ENCODE measurements around the gene HTT-AS. TPM values are rescaled to one million over a fixed set of nuclear protein-coding genes. Genes with fewer than 3 reads are reported as not detected.
"Not testable (repeated sequence)": the region's sequence is repeated elsewhere in the genome, so short reads cannot be mapped to it uniquely, and the experiment has no call there.

The HTT-AS gene
- total RNA-seq, 1 donor from 2014 or later = not detected

DNA sequence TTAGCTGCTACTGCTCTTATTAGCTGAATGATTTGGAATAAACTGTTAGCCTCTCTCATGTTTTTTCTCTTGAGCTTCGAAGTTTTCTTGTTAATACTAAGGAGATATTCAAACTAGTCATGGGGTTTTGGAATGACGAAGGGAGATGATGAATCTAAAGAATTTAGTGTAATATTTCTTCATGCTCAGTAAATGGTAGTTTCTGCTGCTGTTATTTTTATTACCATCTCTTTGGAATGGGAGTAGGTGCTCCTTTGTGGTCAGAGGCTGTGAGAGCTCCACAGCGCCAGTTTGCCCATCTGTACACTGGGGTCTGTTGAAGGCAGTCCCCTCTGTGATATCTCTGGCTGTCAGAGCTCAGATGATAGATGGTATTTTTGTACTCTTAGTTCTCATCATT lies 33.9 kb upstream of the HTT-AS start:
- H3K4me3 Mint-ChIP-seq = no peak overlapping the region
- DNase-seq = no peak
- intact Hi-C loops (cut with micrococcal nuclease) = loop anchor here (5.0 to 10.0 kb wide), 2 partner anchors 94 to 187 kb away; partner anchors contain the start of gene RGS12
- H3K27me3 Mint-ChIP-seq = no peaks in the 10 kb centered on the region
- H3K4me1 Mint-ChIP-seq = peaks cover 13% of the 10 kb centered on the region
- no peaks in the 10 kb centered on the region for H3K9me3 Mint-ChIP-seq
- H3K36me3 Mint-ChIP-seq (ENCODE audit: low read depth) = peaks cover 41% of the 10 kb centered on the region
- no peak overlapping the region for H3K27ac Mint-ChIP-seq

DNA sequence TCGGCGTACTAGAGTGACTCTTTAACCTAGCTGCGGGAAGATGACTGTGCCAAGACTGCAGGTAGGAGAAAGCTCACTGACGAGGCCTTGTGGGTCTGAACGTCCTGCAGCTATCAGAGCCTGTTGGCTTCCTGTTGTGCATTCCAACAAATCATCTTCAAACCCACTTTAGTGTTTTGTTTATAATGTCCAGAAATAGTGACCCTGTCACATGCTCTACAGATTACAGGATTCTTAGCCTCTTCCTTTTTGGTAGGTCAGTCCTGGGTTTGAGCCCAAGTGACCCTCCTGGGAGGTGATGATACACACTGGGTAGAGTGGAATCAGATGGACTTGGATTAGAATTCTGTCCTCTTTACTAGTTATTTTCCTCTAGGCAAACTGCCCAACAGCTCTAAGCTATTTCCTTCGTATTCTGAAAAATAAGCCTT lies 33.4 kb upstream of the HTT-AS start:
- intact Hi-C loops (cut with micrococcal nuclease) = loop anchor here (2.0 to 10.0 kb wide), 3 partner anchors 95 to 373 kb away; partner anchors contain the start of gene RGS12
- Mint-ChIP-seq H3K27me3 (no peaks in the 10 kb centered on the region), H3K27ac (no peak overlapping the region), H3K9me3 (no peaks in the 10 kb centered on the region), H3K4me3 (no peak overlapping the region), H3K4me1 (peaks cover 13% of the 10 kb centered on the region), H3K36me3 (ENCODE audit: low read depth) (peaks cover 42% of the 10 kb centered on the region)
- no peak for DNase-seq

DNA sequence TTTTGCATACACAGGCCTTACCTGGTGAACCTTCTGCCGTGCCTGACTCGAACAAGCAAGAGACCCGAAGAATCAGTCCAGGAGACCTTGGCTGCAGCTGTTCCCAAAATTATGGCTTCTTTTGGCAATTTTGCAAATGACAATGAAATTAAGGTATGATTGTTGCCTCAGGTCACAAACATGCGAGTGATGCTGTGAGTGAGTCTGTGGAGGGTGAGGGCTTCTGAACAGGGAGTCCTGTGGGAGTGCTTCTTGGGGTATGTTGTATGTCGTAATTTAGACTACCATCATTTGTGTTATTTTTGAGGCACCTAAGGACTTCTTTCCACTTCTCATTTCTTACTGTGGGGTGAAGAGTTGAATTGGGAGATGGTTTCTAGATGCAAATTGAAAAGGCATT lies 32.9 kb upstream of the HTT-AS start:
- peaks cover 41% of the 10 kb centered on the region for H3K36me3 Mint-ChIP-seq (ENCODE audit: low read depth)
- intact Hi-C loops (cut with micrococcal nuclease) = loop anchor here (2.0 to 10.0 kb wide), 3 partner anchors 95 to 374 kb away; partner anchors contain the start of gene RGS12
- peaks cover 13% of the 10 kb centered on the region for H3K4me1 Mint-ChIP-seq
- H3K27ac Mint-ChIP-seq = no peak overlapping the region
- no peak for DNase-seq
- no peaks in the 10 kb centered on the region for H3K9me3 Mint-ChIP-seq
- no peaks in the 10 kb centered on the region for H3K27me3 Mint-ChIP-seq
- no peak overlapping the region for H3K4me3 Mint-ChIP-seq

DNA sequence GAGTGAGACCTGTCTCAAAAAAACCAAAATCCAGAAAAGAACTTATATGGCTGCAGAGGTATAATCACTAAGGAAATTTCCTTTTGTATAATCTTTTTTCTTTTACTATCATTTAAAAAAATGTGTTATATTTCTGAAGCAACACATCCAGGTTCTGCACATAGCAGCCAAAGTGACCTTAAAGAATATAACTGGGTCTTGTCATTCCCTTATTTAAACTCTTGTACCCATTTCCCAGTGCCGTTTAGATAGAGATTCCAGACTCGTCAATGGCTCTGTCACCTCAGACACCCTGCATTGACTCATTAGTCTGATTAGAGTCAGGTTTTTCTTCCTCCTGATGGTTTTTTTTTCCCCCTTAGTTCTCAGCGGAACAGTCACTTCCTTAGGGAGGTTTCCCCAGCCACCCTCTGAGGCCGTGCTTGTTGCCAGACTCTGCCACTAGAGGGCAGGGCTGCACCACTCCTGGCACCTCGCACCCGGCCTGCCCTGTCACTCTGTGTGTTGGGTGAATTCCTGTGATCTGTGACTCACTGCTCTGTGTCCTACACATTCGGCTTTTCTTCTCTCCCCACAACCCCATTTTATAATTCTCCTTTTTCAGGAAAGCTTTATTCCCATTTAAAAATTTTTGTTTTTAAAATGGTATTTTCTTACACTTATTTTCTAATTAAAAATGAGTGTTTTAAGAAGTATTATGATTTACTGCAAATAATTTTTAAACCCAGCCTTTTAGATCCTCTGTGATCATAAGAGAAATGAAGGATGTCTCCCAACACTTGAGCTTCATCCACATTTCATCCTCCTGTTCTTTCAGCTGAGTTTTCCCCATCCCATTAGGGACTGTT lies 32.2 kb upstream of the HTT-AS start:
- DNase-seq = peak; percentile 96
- peak overlapping the region; percentile 7 for H3K27ac Mint-ChIP-seq
- peaks cover 13% of the 10 kb centered on the region for H3K4me1 Mint-ChIP-seq
- H3K9me3 Mint-ChIP-seq = no peaks in the 10 kb centered on the region
- peaks cover 43% of the 10 kb centered on the region for H3K36me3 Mint-ChIP-seq (ENCODE audit: low read depth)
- no peaks in the 10 kb centered on the region for H3K27me3 Mint-ChIP-seq
- intact Hi-C loops (cut with micrococcal nuclease) = loop anchor here (1.0 to 10.0 kb wide), 9 partner anchors 16 to 374 kb away; partner anchors contain the start of genes HTT, HTT-AS and RGS12
- H3K4me3 Mint-ChIP-seq = no peak overlapping the region

DNA sequence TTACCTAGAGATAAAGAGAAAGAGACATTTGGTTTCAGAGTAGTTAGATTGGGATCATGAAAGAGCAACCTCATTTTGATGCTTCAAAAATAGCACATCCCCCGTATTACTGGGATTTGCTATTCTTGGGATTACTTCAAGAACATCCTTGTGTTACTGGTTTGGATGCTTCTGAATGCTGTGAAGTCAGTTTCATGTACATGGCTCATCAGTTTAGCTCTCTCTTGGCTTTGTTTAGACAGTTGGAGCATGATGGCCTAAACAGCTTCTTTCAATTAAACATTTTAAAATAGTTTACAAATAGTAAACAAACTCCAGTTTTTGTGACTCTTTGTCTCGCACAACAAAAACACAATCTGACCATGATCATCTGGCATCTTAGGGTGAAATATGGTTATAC lies 24.0 kb upstream of the HTT-AS start:
- intact Hi-C loops (cut with micrococcal nuclease) = no loop called here
- Mint-ChIP-seq H3K36me3 (ENCODE audit: low read depth) (peaks cover 53% of the 10 kb centered on the region), H3K27me3 (no peaks in the 10 kb centered on the region)

DNA sequence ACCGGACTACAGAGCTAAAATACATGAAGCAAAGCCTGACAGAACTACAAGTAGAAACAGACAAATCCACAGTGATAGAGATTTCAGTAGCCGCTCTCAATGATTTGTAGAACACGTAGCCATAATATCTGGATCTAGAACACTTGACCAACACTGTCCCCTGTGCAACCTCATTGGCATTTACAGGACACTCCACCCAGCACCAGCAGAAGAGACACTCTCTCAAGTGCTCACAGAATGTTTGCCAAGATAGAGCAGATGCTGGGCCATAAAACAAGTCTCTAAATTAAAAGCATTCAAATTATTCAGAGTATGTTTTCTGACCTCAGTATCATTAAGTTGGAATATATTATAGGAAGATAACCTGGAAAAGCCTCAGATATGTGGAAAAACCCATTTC lies 21.9 kb upstream of the HTT-AS start:
- DNase-seq = no peak
- Mint-ChIP-seq H3K9me3 (no peaks in the 10 kb centered on the region), H3K27ac (no peak overlapping the region), H3K4me1 (peaks cover 8% of the 10 kb centered on the region), H3K27me3 (no peaks in the 10 kb centered on the region), H3K36me3 (ENCODE audit: low read depth) (peaks cover 43% of the 10 kb centered on the region), H3K4me3 (no peak overlapping the region)
- intact Hi-C loops (cut with micrococcal nuclease) = no loop called here

More for the DNA sequence above, 24.0 kb upstream of the HTT-AS start:
- Mint-ChIP-seq H3K4me3 (no peak overlapping the region), H3K9me3 (no peaks in the 10 kb centered on the region), H3K4me1 (peaks cover 5% of the 10 kb centered on the region), H3K27ac (no peak overlapping the region)
- no peak for DNase-seq

DNA sequence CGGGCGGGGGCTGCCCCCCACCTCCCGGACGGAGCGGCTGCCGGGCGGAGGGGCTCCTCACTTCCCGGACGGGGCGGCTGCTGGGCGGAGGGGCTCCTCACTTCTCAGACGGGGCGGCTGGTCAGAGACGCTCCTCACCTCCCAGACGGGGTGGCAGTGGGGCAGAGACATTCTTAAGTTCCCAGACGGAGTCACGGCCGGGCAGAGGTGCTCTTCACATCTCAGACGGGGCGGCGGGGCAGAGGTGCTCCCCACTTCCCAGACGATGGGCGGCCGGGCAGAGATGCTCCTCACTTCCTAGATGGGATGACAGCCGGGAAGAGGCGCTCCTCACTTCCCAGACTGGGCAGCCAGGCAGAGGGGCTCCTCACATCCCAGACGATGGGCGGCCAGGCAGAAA lies 20.4 kb upstream of the HTT-AS start:
- H3K27me3 Mint-ChIP-seq; intact Hi-C loops (cut with micrococcal nuclease); H3K9me3 Mint-ChIP-seq; H3K4me1 Mint-ChIP-seq; H3K27ac Mint-ChIP-seq; H3K4me3 Mint-ChIP-seq; DNase-seq: not testable (repeated sequence)
- peaks cover 33% of the 10 kb centered on the region for H3K36me3 Mint-ChIP-seq (ENCODE audit: low read depth)

DNA sequence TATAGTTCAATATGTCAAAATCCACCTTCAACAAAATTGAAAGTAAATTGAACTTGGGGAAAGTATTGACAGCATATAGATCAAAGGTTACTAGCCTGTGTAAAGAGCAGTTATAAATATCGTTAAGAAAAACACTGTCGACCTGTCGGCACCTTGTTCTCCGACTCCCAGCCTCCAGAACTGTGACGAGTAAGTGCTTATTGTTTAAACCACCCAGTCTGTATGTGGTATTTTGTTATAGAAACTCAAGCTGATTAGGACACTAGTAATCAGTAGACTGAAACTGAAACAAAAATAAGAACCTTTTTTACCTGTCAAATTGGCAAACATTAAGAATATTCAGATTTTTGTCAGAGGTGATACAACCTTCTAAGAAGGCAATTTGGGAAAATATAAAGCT lies 17.1 kb upstream of the HTT-AS start:
- no peaks in the 10 kb centered on the region for H3K27me3 Mint-ChIP-seq
- peaks cover 41% of the 10 kb centered on the region for H3K36me3 Mint-ChIP-seq (ENCODE audit: low read depth)
- H3K27ac Mint-ChIP-seq = no peak overlapping the region
- peaks cover 15% of the 10 kb centered on the region for H3K4me1 Mint-ChIP-seq
- H3K4me3 Mint-ChIP-seq = peak overlapping the region; percentile 55
- no peak for DNase-seq
- intact Hi-C loops (cut with micrococcal nuclease) = no loop called here
- H3K9me3 Mint-ChIP-seq = no peaks in the 10 kb centered on the region

DNA sequence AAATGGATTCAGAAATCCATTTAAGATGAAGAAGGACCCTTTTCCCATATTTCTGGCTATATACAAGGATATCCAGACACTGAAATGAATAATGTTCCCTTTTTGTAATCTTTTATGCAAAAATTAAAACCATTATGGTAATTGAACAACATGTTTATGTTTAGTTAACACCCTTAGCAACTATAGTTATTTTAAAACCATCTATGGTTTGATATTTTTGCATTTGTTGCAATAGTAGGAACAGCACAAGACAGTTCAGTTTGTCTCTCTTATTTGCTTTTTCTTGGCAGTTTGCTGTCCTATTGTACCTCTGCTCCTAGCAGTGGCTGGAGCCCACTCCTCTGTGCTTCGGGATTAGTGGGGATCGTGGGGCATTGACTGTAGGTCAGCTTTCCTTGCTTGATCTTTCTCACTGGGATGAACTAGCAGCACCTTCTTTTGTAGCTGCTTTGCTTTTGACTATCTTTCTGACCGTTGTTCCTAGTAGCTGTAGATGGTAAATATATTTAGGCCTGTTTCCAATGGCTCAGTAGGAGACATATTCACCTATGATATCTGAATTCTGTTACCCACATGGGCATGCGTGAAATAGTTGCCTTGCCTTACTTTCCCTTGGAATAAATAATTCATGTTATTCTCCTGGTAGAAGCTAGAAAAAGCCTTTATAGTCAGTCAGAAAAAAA lies 12.9 kb upstream of the HTT-AS start:
- Mint-ChIP-seq H3K9me3 (peaks cover 4% of the 10 kb centered on the region), H3K4me3 (no peak overlapping the region), H3K36me3 (ENCODE audit: low read depth) (peaks cover 31% of the 10 kb centered on the region), H3K27me3 (no peaks in the 10 kb centered on the region), H3K4me1 (peaks cover 43% of the 10 kb centered on the region), H3K27ac (peak overlapping the region; percentile 11)
- intact Hi-C loops (cut with micrococcal nuclease) = no loop called here
- no peak for DNase-seq

DNA sequence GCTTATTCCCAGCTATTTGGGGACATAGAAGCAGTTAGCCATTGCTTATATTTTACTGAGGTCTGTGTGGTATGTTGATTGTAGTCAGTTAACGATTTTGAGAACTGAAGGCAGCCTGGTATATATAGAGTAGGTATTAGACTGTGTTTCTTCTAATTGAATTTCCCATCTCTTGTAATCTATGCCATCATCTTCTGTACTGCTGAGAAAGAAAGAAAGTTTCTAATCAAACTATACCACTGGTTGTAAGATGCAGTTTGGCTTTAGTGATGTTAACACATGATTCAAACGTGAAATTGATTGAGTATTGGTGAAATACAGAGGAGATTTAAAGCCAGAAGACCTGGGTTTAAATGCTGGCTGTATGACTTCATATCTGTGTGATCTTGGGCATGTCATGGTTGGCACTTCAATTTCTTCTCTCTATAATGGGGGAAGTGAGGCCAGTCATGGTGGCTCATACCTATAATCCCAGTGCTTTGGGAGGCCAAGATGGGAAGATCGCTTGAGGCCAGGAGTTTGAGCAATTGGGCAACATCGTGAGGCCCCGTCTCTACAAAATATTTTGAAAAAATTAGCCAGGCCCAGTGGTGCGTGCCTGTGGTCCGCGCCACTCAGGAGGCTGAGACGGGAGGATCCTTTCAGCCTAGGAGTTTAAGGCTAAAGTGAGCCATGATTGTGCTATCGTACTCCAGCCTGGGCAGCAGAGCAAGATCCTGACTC lies 11.8 kb upstream of the HTT-AS start:
- Mint-ChIP-seq H3K27me3 (no peaks in the 10 kb centered on the region), H3K4me1 (peaks cover 44% of the 10 kb centered on the region), H3K4me3 (no peak overlapping the region), H3K9me3 (peaks cover 4% of the 10 kb centered on the region), H3K36me3 (ENCODE audit: low read depth) (peaks cover 30% of the 10 kb centered on the region), H3K27ac (peak overlapping the region; percentile 70)
- intact Hi-C loops (cut with micrococcal nuclease) = loop anchor here (1.0 kb wide), 4 partner anchors 12 to 132 kb away; partner anchors contain the start of genes HTT and HTT-AS
- DNase-seq = no peak

DNA sequence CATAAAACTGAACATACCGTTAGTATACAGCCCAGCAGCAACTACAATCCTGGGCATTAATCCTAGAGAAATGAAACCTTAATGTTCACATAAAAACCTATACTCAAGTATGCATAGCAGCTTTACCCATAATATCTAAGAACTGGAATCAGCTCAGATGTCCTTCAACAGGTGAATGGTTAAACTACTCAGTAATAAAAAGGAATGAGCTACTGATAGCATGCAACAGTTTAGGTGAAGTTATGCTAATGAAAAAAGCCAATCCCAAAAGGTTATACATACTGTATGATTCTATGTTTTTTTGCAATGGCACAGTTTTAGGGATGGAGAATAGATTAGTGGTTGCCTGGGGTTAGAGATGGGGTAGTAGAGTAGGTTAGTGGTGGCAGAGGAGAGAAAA lies 9.4 kb upstream of the HTT-AS start:
- Mint-ChIP-seq H3K4me1 (peaks cover 53% of the 10 kb centered on the region), H3K4me3 (peak overlapping the region; percentile 34), H3K27me3 (no peaks in the 10 kb centered on the region), H3K9me3 (peaks cover 4% of the 10 kb centered on the region), H3K36me3 (ENCODE audit: low read depth) (peaks cover 26% of the 10 kb centered on the region), H3K27ac (peak overlapping the region; percentile 83)
- intact Hi-C loops (cut with micrococcal nuclease) = no loop called here
- no peak for DNase-seq

DNA sequence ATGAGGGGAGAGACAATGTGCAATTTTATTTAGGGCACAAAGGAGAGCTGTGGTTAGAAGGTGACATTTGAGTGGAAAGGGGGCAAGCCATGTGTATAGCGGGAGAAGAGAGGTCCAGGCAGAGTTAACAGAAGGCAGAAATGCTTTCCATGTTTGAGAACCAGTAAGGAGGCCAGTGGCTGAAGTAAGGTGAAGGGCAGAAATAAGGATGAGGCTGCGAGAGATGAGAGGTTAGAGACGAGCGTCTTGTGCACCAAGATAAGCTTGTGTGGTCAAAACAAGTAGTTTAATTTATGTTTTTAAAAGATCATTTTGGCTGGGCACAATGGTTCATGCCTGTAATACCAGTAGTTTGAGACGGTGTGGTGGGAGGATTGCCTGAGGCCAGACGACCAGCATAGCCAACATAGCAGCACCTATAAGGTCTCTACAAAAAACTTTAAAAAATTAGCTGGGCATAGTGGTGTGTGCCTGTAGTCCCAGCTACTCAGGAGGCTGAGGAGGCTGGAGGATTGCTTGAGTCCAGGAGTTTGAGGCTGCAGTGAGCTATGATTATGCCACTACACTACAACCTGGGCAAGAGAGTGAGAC lies 8.7 kb upstream of the HTT-AS start:
- Mint-ChIP-seq H3K9me3 (peaks cover 4% of the 10 kb centered on the region), H3K27me3 (no peaks in the 10 kb centered on the region), H3K36me3 (ENCODE audit: low read depth) (peaks cover 21% of the 10 kb centered on the region), H3K27ac (peak overlapping the region; percentile 3), H3K4me3 (no peak overlapping the region), H3K4me1 (peaks cover 51% of the 10 kb centered on the region)
- intact Hi-C loops (cut with micrococcal nuclease) = no loop called here
- no peak for DNase-seq

DNA sequence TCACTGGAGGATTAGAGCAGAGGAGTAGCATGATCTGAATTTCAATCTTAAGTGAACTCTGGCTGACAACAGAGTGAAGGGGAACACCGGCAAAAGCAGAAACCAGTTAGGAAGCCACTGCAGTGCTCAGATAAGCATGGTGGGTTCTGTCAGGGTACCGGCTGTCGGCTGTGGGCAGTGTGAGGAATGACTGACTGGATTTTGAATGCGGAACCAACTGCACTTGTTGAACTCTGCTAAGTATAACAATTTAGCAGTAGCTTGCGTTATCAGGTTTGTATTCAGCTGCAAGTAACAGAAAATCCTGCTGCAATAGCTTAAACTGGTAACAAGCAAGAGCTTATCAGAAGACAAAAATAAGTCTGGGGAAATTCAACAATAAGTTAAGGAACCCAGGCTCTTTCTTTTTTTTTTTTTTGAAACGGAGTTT lies 5.4 kb upstream of the HTT-AS start:
- H3K27me3 Mint-ChIP-seq = no peaks in the 10 kb centered on the region
- H3K27ac Mint-ChIP-seq = no peak overlapping the region
- no peak overlapping the region for H3K4me3 Mint-ChIP-seq
- H3K36me3 Mint-ChIP-seq (ENCODE audit: low read depth) = peaks cover 14% of the 10 kb centered on the region
- H3K4me1 Mint-ChIP-seq = peaks cover 47% of the 10 kb centered on the region
- DNase-seq = no peak
- intact Hi-C loops (cut with micrococcal nuclease) = no loop called here
- H3K9me3 Mint-ChIP-seq = peaks cover 4% of the 10 kb centered on the region
